Stimulated activated CD8-positive, alpha-beta memory T cell treated with anti-CD3 and anti-CD28 coated beads, Interleukin-4, amount 100 ng/mL, for 4 hours (primary cell): ENCODE data around the gene TNK1.

Experiments used
- DNase-seq, 2 donors: peaks; one replicate each; pipeline ENCODE4 v3.0.0-alpha.2; 2020; ENCODE audit warnings: low read depth in 2 of 2, low spot score in 1 of 2

TNK1 gene

DNA sequence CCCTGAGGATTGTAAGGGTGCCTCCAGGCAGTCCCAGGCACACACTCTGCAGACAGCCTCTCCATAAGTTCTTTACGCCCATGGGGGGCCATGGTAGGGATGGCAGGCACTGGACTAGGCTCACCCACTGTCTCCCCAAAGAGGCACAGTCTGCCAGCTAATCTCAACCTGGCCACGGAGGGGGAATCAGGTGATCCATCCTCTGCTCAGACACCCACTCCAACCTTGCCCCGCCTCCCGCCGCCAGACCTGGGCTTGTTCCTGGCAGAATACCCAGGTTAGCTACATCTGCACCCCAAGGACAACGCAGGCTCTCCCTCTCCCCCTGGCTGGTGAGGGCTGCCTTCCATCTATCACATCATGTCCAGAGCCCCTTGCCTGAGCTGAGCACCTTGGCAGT is 28.0 kb downstream of the TNK1 start:
- DNase-seq = no peak

DNA sequence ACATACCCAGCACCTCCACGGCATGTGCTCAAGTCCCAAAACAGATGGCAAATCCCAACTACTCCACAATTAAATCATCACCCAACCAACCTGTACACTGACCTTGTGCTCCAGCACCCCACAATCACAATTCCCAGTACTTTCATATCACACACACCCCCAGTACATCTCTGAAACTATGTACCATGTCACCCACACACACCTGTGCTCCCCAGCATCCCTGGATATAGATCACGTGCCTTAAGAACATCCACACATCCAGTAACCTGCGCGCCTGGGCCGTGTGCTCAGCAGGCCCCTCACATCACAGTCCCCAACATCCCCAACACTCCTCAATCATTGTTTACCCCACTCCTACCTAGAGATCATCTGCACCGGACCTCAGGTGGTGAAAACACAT is 28.8 kb downstream of the TNK1 start:
- DNase-seq = no peak

DNA sequence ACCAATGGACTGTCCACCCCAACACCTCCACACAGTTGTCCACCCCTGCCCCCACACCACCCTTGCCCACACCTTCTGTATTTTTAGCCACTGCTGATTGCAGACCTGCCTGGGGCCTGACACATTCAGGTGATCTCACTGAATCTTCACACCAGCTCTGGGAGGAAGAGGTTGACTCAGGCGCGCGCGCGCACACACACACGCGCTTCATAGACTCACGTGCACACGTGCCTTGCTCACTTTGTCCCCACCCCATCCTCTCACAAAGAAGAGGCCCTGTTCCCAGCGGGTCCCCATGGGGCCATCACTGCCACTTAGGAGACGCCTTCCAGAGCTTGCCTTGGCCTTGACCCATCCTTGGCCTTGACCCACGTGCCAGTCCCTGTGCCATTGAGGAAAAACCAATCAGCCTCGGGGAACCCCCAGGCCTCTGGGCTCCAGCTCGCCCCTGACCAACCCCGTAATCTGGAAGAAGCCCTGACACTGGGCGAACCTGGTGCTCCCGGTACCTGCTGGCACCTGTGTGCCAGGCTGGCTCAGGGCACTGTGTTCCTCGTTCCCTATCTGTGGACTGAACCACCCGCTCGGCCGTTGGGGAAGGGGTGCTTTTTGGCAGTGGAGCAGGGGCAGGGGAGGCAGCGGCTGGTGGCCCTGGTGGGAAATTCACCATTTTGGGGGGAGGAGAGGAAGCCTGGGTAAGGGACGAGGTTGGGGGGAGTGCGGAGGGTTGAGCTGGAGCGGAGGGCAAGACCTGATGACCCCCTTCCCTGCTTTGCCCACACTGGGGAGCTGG is 29.9 kb downstream of the TNK1 start:
- no peak for DNase-seq

DNA sequence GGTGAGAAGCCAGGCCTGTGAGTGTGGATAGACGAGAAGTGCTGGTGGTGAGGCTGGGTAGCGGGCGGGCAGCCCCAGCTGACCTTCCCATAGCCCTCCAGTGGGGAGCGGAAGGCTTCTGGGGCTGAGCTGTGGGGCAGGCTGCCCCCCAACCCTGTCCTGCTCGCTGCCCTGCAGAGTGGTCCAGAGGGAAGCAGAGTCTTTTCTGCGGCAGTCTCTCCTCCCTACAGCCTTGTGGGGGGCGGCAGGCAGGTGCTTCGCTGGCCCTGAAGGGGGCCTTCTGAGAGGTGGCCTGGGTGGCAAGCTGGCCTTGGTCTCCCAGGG is 30.5 kb downstream of the TNK1 start:
- no peak for DNase-seq

DNA sequence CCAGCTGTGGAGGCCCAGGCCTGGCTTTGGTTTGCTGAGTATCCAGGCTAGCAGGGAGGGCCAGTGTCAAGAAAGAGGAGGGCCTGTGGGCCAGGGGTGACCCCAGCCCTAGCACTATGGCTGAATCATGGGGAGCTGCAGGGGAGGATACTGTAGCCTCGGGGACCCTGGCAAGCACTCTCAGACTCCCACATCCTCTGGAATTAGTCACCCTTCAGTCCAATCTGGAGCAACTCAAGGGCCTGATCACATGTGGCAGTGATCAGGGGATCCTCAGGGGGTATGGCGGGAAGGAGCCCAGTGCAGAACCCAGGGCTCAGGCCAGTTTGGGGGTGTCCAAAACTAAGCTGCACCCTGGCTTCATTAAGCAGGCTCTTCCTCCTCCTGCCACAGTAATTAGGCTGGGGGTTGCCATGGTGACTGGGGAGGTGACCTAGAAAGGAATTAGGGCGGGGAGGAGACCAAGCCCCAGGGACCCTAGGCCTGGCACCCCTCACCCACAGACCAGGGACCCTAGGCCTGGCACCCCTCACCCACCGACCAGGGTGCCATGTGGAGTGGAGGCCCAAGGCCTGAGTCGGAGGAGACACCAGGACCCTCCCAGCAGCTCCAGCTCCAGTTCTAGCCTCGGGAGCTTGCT is 32.6 kb downstream of the TNK1 start:
- no peak for DNase-seq

DNA sequence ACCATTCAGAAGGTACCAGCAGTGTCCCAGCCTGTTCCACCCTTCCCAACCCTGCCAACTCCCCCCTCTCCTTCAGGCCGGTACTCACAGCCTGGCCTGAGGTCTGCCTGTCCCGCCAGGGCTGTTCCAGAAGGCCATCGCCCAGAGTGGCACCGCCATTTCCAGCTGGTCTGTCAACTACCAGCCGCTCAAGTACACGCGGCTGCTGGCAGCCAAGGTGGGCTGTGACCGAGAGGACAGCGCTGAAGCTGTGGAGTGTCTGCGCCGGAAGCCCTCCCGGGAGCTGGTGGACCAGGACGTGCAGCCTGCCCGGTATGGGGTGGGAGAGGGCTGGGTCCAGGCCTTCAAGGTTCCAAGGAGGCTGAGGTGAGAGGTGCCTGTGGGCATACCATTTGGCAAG is 33.9 kb downstream of the TNK1 start:
- no peak for DNase-seq

DNA sequence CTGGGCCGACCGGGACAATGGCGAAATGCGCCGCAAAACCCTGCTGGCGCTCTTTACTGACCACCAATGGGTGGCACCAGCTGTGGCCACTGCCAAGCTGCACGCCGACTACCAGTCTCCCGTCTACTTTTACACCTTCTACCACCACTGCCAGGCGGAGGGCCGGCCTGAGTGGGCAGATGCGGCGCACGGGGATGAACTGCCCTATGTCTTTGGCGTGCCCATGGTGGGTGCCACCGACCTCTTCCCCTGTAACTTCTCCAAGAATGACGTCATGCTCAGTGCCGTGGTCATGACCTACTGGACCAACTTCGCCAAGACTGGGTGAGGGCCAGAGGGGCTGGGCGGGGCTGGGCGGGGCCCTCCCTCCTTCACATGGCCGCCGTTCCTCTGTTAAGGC is 34.9 kb downstream of the TNK1 start:
- DNase-seq = no peak

DNA sequence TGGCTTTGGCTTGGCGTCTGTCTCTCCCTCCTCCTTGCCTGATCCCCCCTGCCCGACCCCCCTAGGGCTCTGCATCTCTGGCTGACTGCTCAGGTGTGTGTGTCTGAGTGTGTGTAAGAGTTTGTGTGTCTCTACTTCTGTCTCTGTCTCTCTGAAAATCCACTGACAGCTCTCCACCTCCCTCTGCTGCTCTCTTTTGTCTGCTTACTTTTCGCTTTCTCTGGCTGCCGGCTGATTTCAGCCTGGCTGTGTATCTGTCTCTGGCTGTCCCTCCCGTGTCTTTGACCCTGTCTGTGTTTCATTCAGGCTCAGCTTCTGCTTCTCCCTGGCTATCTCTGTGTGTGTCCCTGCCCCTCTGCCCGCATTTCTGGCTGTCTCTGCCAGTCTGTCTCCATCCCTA is 35.4 kb downstream of the TNK1 start:
- DNase-seq = no peak

DNA sequence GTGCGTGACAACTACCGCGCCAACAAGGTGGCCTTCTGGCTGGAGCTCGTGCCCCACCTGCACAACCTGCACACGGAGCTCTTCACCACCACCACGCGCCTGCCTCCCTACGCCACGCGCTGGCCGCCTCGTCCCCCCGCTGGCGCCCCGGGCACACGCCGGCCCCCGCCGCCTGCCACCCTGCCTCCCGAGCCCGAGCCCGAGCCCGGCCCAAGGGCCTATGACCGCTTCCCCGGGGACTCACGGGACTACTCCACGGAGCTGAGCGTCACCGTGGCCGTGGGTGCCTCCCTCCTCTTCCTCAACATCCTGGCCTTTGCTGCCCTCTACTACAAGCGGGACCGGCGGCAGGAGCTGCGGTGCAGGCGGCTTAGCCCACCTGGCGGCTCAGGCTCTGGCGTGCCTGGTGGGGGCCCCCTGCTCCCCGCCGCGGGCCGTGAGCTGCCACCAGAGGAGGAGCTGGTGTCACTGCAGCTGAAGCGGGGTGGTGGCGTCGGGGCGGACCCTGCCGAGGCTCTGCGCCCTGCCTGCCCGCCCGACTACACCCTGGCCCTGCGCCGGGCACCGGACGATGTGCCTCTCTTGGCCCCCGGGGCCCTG is 36.3 kb downstream of the TNK1 start:
- no peak for DNase-seq

DNA sequence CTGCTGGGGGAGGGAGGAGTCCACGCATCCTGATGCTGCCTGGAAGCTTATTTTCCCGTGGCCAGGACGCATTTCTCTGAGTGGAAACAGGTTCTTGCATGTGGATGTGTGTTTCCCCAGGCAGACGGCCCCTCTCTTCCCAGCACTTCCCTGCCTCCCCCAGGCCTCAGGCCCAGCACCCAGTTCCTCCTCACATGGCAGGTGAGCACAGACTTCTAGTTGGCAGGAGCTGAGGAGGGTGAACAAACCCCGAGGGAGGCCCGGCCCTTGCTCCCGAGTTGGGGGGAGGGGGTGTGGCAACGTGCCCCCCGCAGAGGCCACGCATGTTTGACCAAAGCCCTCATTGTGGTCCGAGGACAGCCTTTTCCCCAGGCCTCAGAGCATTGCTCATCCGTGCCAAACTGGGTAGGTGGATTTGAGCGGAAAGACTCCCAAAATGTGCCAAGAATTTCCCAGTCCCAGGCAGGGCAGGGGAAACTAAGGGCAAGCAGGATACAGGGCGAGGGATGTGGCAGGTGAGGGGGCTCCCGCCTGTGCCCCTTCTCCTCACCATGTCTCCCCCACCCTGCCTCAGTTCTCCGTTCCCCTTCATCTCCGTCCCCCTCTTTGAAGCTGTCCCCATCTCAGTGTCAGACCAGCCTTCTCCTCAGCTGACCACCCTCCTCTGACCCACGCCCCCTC is 37.7 kb downstream of the TNK1 start:
- DNase-seq = no peak

DNA sequence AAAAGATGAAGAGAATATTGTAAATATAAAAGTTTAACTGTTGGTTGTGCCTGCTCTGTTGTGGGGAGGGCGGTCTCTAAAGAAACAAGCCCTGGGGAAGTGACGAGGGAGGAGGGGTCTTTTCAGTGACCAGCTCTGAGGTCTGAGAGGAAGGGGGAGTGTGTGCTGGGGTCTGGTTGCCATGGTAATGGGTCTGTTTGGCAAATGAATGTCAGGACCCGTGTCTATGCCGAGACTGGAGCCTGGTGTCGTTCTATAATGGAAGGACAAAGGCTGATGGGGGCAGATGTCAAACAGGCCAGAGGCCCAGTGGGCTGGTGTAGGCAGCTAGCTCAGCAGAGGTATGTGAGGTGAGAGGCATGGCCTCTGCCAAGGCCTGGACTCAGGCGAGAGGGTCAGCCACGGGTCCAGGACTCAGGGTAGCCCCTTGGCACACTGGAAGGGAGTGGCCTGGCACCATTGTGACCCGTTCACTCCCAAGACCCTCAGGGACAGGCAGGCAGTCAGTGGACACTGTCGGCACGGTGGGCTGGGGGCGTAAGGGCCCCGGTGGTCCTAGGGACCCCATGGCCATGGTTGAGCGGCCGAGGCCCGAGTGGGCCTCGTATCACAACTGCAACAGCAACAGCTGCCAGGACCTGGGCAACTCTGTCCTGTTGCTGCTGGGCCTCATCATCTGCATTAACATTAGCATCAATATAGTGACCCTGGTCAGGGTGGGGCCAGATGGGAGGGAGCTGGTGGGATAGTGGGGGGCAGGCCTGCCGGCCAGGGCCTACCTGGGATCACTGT is 39.1 kb downstream of the TNK1 start, which contains the start of gene SPEM1:
Gene SPEM1, plus strand, starts transcription at position 506 of the 792 bp plus-strand sequence. Its CDS starts 61 bp downstream, at position 567.
- no peak for DNase-seq

DNA sequence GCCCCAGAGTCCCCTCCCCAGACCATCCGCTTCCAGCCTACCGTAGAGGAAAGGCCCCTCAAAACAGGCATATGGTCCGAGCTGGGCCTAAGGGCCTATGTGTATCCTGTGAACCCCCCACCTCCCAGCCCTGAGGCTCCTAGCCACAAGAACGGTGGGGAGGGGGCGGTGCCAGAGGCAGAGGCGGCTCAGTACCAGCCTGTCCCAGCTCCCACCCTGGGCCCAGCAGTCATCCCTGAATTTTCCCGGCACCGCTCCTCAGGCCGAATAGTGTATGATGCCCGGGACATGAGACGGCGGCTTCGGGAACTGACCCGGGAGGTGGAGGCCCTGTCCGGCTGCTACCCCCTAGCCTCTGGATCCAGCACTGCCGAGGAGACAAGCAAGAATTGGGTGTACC is 40.3 kb downstream of the TNK1 start:
- no peak for DNase-seq

DNA sequence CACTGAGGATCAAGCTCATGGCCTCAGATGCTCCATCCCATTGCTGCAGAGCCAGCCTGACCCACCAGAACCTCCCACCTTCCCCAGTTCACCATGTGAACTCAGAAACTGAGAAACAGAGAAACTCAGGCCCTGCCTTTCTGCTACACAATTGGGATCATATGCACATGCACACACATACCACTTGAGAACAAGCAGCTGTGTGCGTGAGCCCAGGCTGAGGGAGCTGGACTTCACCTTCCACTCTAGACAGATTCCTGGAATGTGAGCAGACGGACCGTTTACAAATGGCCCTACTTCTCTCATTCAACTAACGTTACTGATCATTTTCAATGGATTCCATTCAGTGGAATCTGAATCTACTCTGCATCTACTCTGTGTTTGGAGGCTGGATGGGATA is 42.8 kb downstream of the TNK1 start:
- no peak for DNase-seq

DNA sequence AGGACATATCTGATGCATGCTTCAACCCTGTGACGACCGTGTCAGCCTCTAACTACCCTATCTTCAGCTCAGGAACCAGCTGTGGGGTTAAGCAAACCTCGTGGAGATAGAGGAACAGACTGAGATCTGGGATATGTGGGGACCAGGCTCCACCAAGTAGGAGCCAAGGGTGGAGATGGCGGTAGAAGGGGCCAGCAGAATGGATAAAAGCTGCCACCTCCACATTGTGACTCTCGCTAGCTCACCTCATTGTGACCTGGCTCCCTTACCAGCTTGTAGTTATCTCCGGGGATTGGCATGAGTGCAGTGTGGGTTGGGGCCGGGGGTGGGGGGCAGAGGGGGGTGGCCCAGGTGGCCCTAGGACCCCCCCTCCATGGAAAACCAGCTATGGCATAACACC is 44.4 kb downstream of the TNK1 start, which contains the start of gene SPEM2:
Gene SPEM2, plus strand, starts transcription at position 301 of the 400 bp plus-strand sequence. Its CDS starts 73 bp downstream, at position 374.
- no peak for DNase-seq

DNA sequence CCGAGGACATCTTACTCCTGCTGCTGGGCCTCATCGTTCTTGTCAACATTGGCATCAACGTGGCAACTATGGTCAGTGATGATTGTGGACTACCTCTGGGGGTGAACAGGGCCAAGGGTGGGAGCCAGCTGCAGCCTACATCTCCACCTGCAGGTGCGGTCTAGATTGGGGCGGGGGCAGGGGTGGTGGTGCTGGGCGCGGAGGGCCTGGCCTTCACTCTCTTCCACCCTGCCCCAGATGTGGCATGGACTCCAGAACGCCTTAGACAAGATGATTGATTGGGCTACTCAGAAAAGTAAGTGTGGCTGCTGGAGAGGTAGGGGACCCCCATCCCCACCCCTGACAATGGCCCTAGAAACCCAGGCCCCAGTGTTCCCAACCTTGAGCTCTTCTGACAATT is 44.9 kb downstream of the TNK1 start:
- no peak for DNase-seq

DNA sequence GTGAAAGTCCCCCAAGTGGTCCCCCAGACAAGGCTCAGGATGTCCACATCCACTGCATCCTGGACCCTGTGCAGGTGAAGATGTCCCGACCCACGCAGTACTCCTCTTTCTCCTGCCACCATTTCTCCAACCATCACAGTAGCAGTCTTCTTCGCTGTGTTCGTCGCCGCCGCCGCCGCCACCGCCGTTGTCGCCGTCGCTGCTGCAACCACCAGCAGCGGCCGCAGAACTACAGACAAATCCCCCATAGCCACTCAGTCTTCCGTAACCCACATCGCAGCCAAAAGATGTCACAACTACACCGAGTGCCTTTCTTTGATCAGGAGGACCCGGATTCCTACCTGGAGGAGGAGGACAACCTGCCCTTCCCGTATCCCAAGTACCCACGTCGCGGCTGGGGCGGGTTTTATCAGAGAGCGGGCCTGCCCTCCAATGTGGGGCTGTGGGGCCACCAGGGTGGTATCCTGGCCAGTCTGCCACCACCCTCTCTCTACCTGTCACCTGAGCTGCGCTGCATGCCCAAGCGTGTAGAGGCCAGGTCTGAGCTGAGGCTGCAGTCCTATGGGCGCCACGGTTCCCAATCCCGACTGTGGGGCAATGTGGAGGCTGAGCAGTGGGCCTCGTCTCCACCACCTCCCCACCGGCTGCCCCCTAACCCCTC is 45.4 kb downstream of the TNK1 start:
- DNase-seq = no peak

DNA sequence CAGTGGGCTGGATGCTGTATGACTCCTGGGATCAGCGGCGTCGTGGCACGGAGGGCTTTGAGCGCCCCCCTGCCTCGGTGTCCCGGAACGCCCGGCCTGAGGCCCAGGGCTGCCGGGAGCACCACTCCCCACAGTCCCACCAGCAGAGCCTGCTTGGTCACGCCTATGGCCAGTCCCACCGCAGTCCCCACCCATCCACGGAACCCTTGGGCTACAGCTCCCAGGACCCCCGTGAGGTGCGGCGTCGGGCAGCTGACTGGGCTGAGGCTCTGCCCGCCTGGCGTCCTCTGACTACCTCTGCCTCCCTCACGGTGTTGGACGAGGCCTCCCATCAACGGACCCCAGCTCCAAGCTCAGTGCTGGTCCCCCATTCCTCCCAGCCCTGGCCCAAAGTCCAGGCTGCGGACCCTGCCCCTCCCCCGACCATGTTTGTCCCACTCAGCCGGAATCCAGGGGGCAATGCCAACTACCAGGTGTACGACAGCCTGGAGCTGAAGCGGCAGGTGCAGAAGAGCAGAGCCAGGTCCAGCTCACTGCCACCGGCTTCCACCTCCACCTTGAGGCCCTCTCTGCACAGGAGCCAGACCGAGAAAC is 46.1 kb downstream of the TNK1 start:
- DNase-seq = no peak

DNA sequence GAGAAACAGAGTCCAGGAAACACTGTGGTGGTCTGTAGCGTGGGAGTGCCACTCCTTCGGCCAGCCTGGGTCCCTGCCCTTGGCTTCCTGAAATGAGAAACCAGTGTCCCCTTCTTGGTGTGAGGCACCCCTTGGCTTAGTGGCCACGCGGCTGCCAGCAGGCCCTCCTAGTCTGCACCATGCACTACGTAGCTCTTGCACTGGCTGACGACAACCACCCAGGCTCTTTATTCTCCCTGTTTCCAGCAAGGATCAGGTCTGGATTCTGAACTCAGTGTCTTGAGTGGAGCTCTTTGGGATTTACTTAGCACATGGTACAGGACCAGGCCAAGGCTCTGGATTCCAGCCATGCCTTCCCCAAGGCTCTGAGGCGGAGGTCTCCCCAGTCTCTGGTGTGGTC is 46.7 kb downstream of the TNK1 start:
- DNase-seq = no peak

DNA sequence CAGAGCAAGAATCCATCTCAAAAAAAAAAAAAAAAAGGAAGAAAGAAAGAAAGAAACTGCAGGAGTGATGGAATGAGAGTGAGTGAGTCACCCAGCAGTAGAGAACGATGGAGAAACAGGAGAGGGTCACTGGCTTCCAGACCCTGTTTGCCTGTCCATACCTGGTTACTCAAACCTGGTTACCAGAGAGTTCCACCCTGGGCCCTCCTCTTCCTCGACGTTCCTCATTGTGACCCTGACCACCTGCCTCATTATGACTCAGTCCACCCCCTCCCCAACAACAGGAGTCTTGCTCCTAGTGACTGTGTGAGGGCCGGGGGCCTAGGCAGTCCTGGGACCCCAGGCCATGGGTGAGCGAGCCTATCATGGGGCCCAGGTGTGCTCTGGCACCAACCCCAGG is 47.7 kb downstream of the TNK1 start, which contains the start of gene SPEM3:
Gene SPEM3, plus strand, starts transcription at position 301 of the 400 bp plus-strand sequence. Its CDS starts 46 bp downstream, at position 347.
- DNase-seq = no peak

DNA sequence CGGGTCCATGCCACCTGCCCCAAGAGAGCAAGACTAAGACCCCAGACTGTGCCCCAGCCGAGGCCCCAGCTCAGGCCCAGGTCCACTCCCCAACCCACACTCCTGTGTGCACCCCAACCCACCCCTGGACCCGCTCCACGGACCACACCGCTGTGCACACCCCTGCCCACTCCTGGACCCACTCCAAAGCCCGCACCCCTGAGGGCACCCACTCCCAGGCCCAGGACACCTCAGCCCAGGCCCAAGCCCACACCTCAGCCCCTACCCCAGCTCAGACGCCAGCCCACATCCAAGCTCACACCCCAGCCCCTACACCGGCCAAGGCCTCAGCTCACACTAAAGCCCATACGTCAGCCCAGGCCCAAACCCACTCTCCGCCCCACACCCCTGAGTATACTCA is 48.8 kb downstream of the TNK1 start:
- DNase-seq = no peak
